Bronchial epithelial cell (primary cell): Measurements from ENCODE around the gene FGA. TPM values are rescaled to one million over a fixed set of nuclear protein-coding genes. Genes with fewer than 3 reads are reported as not detected.
A peak's percentile ranks its signal among the peaks of the same experiment; 100 is the strongest.

Experiments used
- DNase-seq: peaks from one replicate; pipeline ENCODE4 v3.0.0-alpha.2; 2010; ENCODE audit warnings: low read depth
- FAIRE-seq: peaks from 2 replicates; lab custom pipeline; 2011; peaks lifted over from hg19 to GRCh38; lab: Jason Lieb, UNC
- H3K27me3 ChIP-seq: 2 replicates; pipeline ENCODE4 v1.5.1; 2011; ENCODE audit warnings: low read length; ENCODE audit not compliant: control insufficient read depth, insufficient read depth
- H3K36me3 ChIP-seq: 2 replicates; pipeline ENCODE4 v1.5.1; 2011; ENCODE audit warnings: low read length; ENCODE audit not compliant: control insufficient read depth, insufficient read depth
- H3K4me3 ChIP-seq: 2 replicates; pipeline ENCODE4 v1.5.1; 2011; ENCODE audit warnings: mild to moderate bottlenecking, low read depth, low read length, control low read depth
- CTCF ChIP-seq: IDR thresholded peaks from 2 replicates; pipeline ENCODE4 v1.5.1; 2011; ENCODE audit warnings: mild to moderate bottlenecking, moderate library complexity, low read length, control low read depth, inconsistent platforms; ENCODE audit not compliant: insufficient read depth, severe bottlenecking
- total RNA-seq: library from RNA; depleted of rRNA; stranded (reverse); fragments of >200 nt; gene quantifications from 2 replicates; pipeline ENCODE4 v1.2.1, GENCODE V29; 2014

Gene FGA
- total RNA-seq, 1 donor from 2014 or later = not detected

- Histone ChIP-seq H3K36me3 (no peaks in the 10 kb centered on the region), H3K27me3 (no peaks in the 10 kb centered on the region), H3K4me3 (no peak overlapping the region)
- FAIRE-seq = no peak
- no peak for DNase-seq
- TF ChIP-seq CTCF = no peak
Measured at GRCh38 chr4:154586296-154587033, 4.1 kb downstream of the FGA start.

GRCh38 chr4:154585369-154586018, 5.0 kb downstream of the FGA start:
- peak; percentile 13 for FAIRE-seq
- no peaks in the 10 kb centered on the region for H3K27me3 ChIP-seq
- no peak for TF ChIP-seq CTCF
- no peak for DNase-seq
- H3K4me3 ChIP-seq = no peak overlapping the region
- H3K36me3 ChIP-seq = no peaks in the 10 kb centered on the region

GRCh38 chr4:154584259-154584658, 6.3 kb downstream of the FGA start:
- Histone ChIP-seq H3K4me3 (no peak overlapping the region), H3K27me3 (no peaks in the 10 kb centered on the region), H3K36me3 (no peaks in the 10 kb centered on the region)
- DNase-seq (no peak), FAIRE-seq (no peak)
- no peak for TF ChIP-seq CTCF

GRCh38 chr4:154583677-154584076, 6.9 kb downstream of the FGA start:
- no peaks in the 10 kb centered on the region for H3K36me3 ChIP-seq

GRCh38 chr4:154583230-154583629, 7.3 kb downstream of the FGA start:
- Histone ChIP-seq H3K4me3 (no peak overlapping the region), H3K36me3 (no peaks in the 10 kb centered on the region), H3K27me3 (no peaks in the 10 kb centered on the region)
- no peak for FAIRE-seq
- no peak for DNase-seq
- TF ChIP-seq CTCF = no peak

More at GRCh38 chr4:154583677-154584076, 6.9 kb downstream of the FGA start:
- no peak for TF ChIP-seq CTCF
- FAIRE-seq (no peak), DNase-seq (no peak)
- Histone ChIP-seq H3K4me3 (no peak overlapping the region), H3K27me3 (no peaks in the 10 kb centered on the region)
